ENCODE measurements around the gene MYH9. TPM values are rescaled to one million over a fixed set of nuclear protein-coding genes. Genes with fewer than 3 reads are reported as not detected.

The MYH9 gene
- total RNA-seq, 4 donors from 2014 or later, result 216 to 339 (median 246) TPM

GRCh38 chr22:36369004-36369921 is 18.5 kb downstream of the MYH9 start:
- H3K27me3 ChIP-seq, result no peaks in the 10 kb centered on the region
- 22 to 30% methylated on average over 14 to 15 of the region's 19 CpGs for WGBS, 2 donors
- H3K27ac ChIP-seq, result peak overlapping the region; percentile 85 to 100 (median 96)
- H3K4me1 ChIP-seq, result peaks cover 93 to 100% (median 100%) of the 10 kb centered on the region in 3 donors
- intact Hi-C loops (cut with DNase I), result no loop called here
- peak overlapping the region in 2 of 4 donors; percentile 4 to 27 for H3K4me3 ChIP-seq
- TF ChIP-seq CTCF (IDR thresholded peaks at IDR 0.05) (no peak), POLR2A (IDR thresholded peaks at IDR 0.05) (no peak)
- no peak for DNase-seq
- peaks cover 0 to 9% (median 0%) of the 10 kb centered on the region in 3 donors for H3K36me3 ChIP-seq
- H3K9me3 ChIP-seq, result no peaks in the 10 kb centered on the region

- Histone ChIP-seq H3K4me3 (peak overlapping the region in 2 of 4 donors; percentile 4 to 27), H3K9me3 (no peaks in the 10 kb centered on the region), H3K27me3 (no peaks in the 10 kb centered on the region), H3K4me1 (peaks cover 93 to 100% (median 100%) of the 10 kb centered on the region in 3 donors), H3K36me3 (peaks cover 0 to 9% (median 0%) of the 10 kb centered on the region in 3 donors), H3K27ac (peak overlapping the region; percentile 85 to 100 (median 96))
- DNase-seq, result no peak
- TF ChIP-seq CTCF (IDR thresholded peaks at IDR 0.05) (peak in 2 of 6 experiments; percentile 5 to 32), POLR2A (IDR thresholded peaks at IDR 0.05) (no peak)
- WGBS, 2 donors, result 31 to 44% methylated on average over 7 to 8 of the region's 13 CpGs
- intact Hi-C loops (cut with DNase I), result no loop called here
Observed at GRCh38 chr22:36368359-36368983, 19.3 kb downstream of the MYH9 start.

DNA sequence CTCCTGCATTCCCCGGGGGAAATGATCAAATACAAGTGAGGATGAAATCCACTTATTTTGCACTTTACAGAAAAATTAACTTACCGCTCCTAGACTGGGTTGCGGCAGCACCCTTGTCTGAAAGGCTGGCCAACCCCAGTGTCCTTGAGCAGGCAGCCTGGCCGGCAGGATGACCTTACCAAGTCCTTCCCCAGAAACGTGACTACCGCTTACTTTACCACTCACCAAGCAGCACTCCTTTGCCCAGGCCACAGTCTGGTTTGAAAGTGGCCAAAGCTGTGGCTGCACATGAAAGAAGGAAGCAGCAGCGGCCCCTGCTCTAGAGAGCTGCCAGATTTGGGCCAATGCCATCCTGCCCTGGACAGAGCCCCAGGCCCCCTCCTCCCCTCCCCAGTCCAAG is 20.3 kb downstream of the MYH9 start:
- 29 to 39% methylated on average over 3 of the region's 7 CpGs for WGBS, 2 donors
- Histone ChIP-seq H3K27ac (peak overlapping the region; percentile 78 to 100 (median 96)), H3K27me3 (no peaks in the 10 kb centered on the region), H3K36me3 (peaks cover 0 to 9% (median 0%) of the 10 kb centered on the region in 3 donors), H3K4me1 (peaks cover 93 to 100% (median 100%) of the 10 kb centered on the region in 3 donors), H3K4me3 (peak overlapping the region in 1 of 4 donors; percentile 34), H3K9me3 (no peaks in the 10 kb centered on the region)
- TF ChIP-seq POLR2A (IDR thresholded peaks at IDR 0.05) (no peak), CTCF (IDR thresholded peaks at IDR 0.05) (no peak)
- intact Hi-C loops (cut with DNase I), result no loop called here
- no peak for DNase-seq

- H3K27me3 ChIP-seq, result no peaks in the 10 kb centered on the region
- peak overlapping the region in 1 of 4 donors; percentile 34 for H3K4me3 ChIP-seq
- TF ChIP-seq CTCF (IDR thresholded peaks at IDR 0.05), result no peak
- no peak for TF ChIP-seq POLR2A (IDR thresholded peaks at IDR 0.05)
- WGBS, 2 donors, result 36 to 88% methylated on average over 7 of the region's 11 CpGs
- peak overlapping the region; percentile 78 to 100 (median 96) for H3K27ac ChIP-seq
- intact Hi-C loops (cut with DNase I), result no loop called here
- H3K4me1 ChIP-seq, result peaks cover 93 to 100% (median 100%) of the 10 kb centered on the region in 3 donors
- H3K36me3 ChIP-seq, result peaks cover 0 to 9% (median 0%) of the 10 kb centered on the region in 3 donors
- no peak for DNase-seq
- no peaks in the 10 kb centered on the region for H3K9me3 ChIP-seq
Observed at GRCh38 chr22:36367066-36367465, 20.7 kb downstream of the MYH9 start.

Measured in esophagus squamous epithelium (tissue), 5 donors.